Measurements from ENCODE around the gene COQ8A.

DNA sequence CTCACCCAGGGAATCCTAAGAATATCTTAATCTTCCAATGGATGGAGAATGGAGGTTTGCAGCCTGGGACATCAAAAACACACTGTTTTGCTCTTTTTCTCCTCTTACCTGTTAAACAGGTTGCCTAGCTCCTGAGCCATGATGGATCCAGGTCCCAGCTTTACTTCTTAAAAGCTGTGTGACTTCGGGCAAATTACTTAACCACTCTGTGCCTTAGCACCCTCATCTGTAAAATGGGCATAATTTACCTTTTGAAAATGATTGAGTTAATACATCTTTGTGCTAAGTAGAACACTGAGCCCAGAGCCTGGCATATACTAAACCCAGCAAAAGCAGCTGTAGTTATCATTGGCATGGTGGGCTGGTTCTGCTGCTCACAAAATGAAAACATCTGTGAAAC, 10.2 kb downstream of the COQ8A start:
- TF ChIP-seq, protein P1, sequence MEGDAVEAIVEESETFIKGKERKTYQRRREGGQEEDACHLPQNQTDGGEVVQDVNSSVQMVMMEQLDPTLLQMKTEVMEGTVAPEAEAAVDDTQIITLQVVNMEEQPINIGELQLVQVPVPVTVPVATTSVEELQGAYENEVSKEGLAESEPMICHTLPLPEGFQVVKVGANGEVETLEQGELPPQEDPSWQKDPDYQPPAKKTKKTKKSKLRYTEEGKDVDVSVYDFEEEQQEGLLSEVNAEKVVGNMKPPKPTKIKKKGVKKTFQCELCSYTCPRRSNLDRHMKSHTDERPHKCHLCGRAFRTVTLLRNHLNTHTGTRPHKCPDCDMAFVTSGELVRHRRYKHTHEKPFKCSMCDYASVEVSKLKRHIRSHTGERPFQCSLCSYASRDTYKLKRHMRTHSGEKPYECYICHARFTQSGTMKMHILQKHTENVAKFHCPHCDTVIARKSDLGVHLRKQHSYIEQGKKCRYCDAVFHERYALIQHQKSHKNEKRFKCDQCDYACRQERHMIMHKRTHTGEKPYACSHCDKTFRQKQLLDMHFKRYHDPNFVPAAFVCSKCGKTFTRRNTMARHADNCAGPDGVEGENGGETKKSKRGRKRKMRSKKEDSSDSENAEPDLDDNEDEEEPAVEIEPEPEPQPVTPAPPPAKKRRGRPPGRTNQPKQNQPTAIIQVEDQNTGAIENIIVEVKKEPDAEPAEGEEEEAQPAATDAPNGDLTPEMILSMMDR (conservative IDR thresholded peaks at IDR 0.05; ENCODE audit: low read depth in 2 of 2), result no peak
- no peak for TF ChIP-seq EZH2phosphoT487 (IDR thresholded peaks at IDR 0.05; ENCODE audit: unreplicated experiment)
- no peak for TF ChIP-seq JUNB (IDR thresholded peaks at IDR 0.05; ENCODE audit: unreplicated experiment)
- no peak for TF ChIP-seq EZH2 (IDR thresholded peaks at IDR 0.05; ENCODE audit: low read depth, unreplicated experiment)
- no peak for TF ChIP-seq STAT1 (IDR thresholded peaks at IDR 0.05; ENCODE audit: unreplicated experiment)
- no peak for TF ChIP-seq POLR2AphosphoS5 (IDR thresholded peaks at IDR 0.05; ENCODE audit: low read depth)
- no peak for TF ChIP-seq REST (IDR thresholded peaks at IDR 0.05; ENCODE audit: unreplicated experiment)
- no peak for TF ChIP-seq NANOG (IDR thresholded peaks at IDR 0.05; ENCODE audit: borderline replicate concordance)
- TF ChIP-seq, protein P2, sequence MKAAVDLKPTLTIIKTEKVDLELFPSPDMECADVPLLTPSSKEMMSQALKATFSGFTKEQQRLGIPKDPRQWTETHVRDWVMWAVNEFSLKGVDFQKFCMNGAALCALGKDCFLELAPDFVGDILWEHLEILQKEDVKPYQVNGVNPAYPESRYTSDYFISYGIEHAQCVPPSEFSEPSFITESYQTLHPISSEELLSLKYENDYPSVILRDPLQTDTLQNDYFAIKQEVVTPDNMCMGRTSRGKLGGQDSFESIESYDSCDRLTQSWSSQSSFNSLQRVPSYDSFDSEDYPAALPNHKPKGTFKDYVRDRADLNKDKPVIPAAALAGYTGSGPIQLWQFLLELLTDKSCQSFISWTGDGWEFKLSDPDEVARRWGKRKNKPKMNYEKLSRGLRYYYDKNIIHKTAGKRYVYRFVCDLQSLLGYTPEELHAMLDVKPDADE (IDR thresholded peaks at IDR 0.05), result no peak
- TF ChIP-seq CREB1 (CRISPR knock-in tag; IDR thresholded peaks at IDR 0.05; ENCODE audit: low read depth), result no peak
- no peak for TF ChIP-seq ZNF331 (CRISPR knock-in tag; IDR thresholded peaks at IDR 0.05; ENCODE audit: low read depth)
- TF ChIP-seq, protein P3, sequence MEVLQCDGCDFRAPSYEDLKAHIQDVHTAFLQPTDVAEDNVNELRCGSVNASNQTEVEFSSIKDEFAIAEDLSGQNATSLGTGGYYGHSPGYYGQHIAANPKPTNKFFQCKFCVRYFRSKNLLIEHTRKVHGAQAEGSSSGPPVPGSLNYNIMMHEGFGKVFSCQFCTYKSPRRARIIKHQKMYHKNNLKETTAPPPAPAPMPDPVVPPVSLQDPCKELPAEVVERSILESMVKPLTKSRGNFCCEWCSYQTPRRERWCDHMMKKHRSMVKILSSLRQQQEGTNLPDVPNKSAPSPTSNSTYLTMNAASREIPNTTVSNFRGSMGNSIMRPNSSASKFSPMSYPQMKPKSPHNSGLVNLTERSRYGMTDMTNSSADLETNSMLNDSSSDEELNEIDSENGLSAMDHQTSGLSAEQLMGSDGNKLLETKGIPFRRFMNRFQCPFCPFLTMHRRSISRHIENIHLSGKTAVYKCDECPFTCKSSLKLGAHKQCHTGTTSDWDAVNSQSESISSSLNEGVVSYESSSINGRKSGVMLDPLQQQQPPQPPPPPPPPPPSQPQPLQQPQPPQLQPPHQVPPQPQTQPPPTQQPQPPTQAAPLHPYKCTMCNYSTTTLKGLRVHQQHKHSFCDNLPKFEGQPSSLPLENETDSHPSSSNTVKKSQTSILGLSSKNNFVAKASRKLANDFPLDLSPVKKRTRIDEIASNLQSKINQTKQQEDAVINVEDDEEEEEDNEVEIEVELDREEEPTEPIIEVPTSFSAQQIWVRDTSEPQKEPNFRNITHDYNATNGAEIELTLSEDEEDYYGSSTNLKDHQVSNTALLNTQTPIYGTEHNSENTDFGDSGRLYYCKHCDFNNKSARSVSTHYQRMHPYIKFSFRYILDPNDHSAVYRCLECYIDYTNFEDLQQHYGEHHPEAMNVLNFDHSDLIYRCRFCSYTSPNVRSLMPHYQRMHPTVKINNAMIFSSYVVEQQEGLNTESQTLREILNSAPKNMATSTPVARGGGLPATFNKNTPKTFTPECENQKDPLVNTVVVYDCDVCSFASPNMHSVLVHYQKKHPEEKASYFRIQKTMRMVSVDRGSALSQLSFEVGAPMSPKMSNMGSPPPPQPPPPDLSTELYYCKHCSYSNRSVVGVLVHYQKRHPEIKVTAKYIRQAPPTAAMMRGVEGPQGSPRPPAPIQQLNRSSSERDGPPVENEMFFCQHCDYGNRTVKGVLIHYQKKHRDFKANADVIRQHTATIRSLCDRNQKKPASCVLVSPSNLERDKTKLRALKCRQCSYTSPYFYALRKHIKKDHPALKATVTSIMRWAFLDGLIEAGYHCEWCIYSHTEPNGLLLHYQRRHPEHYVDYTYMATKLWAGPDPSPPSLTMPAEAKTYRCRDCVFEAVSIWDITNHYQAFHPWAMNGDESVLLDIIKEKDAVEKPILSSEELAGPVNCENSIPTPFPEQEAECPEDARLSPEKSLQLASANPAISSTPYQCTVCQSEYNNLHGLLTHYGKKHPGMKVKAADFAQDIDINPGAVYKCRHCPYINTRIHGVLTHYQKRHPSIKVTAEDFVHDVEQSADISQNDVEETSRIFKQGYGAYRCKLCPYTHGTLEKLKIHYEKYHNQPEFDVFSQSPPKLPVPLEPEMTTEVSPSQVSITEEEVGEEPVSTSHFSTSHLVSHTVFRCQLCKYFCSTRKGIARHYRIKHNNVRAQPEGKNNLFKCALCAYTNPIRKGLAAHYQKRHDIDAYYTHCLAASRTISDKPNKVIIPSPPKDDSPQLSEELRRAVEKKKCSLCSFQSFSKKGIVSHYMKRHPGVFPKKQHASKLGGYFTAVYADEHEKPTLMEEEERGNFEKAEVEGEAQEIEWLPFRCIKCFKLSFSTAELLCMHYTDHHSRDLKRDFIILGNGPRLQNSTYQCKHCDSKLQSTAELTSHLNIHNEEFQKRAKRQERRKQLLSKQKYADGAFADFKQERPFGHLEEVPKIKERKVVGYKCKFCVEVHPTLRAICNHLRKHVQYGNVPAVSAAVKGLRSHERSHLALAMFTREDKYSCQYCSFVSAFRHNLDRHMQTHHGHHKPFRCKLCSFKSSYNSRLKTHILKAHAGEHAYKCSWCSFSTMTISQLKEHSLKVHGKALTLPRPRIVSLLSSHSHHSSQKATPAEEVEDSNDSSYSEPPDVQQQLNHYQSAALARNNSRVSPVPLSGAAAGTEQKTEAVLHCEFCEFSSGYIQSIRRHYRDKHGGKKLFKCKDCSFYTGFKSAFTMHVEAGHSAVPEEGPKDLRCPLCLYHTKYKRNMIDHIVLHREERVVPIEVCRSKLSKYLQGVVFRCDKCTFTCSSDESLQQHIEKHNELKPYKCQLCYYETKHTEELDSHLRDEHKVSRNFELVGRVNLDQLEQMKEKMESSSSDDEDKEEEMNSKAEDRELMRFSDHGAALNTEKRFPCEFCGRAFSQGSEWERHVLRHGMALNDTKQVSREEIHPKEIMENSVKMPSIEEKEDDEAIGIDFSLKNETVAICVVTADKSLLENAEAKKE (CRISPR knock-in tag; IDR thresholded peaks at IDR 0.05), result no peak
- no peak for TF ChIP-seq ZNF114 (CRISPR knock-in tag; IDR thresholded peaks at IDR 0.05)
